UCSD-AML1 (cell line): ENCODE results near the gene SYCP2.
"Not testable (repeated sequence)": the region's sequence is repeated elsewhere in the genome, so short reads cannot be mapped to it uniquely, and the experiment has no call there.

Experiments used
- DNase-seq: peaks from one replicate; lab custom pipeline; 2025; ENCODE audit not compliant: unreplicated experiment; lab: John Stamatoyannopoulos, UW

The SYCP2 gene, protein sequence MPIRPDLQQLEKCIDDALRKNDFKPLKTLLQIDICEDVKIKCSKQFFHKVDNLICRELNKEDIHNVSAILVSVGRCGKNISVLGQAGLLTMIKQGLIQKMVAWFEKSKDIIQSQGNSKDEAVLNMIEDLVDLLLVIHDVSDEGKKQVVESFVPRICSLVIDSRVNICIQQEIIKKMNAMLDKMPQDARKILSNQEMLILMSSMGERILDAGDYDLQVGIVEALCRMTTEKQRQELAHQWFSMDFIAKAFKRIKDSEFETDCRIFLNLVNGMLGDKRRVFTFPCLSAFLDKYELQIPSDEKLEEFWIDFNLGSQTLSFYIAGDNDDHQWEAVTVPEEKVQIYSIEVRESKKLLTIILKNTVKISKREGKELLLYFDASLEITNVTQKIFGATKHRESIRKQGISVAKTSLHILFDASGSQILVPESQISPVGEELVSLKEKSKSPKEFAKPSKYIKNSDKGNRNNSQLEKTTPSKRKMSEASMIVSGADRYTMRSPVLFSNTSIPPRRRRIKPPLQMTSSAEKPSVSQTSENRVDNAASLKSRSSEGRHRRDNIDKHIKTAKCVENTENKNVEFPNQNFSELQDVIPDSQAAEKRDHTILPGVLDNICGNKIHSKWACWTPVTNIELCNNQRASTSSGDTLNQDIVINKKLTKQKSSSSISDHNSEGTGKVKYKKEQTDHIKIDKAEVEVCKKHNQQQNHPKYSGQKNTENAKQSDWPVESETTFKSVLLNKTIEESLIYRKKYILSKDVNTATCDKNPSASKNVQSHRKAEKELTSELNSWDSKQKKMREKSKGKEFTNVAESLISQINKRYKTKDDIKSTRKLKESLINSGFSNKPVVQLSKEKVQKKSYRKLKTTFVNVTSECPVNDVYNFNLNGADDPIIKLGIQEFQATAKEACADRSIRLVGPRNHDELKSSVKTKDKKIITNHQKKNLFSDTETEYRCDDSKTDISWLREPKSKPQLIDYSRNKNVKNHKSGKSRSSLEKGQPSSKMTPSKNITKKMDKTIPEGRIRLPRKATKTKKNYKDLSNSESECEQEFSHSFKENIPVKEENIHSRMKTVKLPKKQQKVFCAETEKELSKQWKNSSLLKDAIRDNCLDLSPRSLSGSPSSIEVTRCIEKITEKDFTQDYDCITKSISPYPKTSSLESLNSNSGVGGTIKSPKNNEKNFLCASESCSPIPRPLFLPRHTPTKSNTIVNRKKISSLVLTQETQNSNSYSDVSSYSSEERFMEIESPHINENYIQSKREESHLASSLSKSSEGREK (N-terminal part only)

DNA sequence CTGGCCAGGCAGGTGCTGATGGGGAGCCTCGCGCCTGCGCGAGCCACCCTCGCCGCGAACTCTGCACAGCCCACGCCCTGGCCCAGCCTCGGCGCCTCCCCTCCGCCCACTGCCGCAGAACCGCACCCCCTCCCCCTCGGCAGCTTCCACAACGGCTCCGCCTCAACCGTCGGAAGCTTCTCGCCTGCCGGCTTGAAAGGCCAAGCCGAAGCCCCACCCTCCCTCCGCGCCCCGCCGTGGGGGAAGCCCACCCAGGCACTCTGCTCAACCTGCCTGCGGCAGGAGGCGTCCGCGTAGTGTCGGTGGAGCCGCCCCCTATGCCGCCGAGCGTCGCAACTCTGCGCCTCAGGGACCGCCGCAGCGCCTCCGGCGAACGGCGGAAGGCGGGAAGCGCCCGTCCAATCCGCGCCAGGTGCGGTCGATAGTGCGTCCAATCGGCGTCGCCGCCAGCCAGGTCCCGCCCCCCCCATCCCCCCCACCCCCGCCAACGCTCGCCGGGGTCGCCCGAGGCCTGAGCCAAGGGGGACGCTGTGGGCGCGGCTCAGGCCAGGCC lies at the start of gene SYCP2:
SYCP2 (minus strand) TSS at position 342 of the 553 bp plus-strand sequence. CDS start 11,224 bp downstream, outside the sequence.
- no peak for DNase-seq

DNA sequence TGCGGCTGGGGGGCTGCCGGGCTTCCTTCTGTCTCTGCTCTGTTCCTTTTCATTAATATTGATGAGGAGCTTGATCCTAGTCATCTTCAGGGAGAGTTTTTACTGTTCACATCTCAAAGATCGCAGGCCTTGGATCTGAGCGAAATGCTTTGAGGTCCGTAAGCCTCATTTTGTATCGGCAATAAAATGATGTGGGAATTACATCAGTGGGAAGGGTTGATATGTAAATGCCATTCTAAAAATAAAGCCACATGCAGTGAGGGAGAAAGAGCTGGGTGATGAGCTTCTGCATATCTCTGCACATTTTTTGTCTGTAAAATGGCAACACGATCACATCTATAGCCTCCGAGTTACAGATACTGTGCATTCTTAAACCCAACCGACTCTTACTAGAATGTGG lies 49.6 kb upstream of the SYCP2 start:
- no peak for DNase-seq

DNA sequence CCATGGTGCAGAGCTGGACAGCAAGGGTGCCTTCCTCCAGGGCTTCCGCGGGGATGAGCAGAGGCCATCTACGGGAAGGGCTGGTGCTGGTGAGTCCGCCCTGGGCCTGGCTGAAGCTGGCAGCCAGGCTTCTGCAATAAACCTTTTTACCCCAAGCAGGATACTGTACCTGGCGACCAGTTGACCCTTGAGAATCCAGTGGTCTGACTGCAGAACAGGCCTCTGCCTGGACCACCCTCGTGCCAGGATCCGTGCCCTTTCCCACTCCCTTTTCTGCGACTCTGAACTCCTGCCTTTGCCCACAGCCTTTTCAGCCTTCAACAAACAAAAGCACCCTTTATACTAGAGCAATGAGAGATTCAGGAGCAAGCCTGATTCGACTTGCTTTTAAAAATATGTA lies 43.6 kb upstream of the SYCP2 start:
- no peak for DNase-seq

DNA sequence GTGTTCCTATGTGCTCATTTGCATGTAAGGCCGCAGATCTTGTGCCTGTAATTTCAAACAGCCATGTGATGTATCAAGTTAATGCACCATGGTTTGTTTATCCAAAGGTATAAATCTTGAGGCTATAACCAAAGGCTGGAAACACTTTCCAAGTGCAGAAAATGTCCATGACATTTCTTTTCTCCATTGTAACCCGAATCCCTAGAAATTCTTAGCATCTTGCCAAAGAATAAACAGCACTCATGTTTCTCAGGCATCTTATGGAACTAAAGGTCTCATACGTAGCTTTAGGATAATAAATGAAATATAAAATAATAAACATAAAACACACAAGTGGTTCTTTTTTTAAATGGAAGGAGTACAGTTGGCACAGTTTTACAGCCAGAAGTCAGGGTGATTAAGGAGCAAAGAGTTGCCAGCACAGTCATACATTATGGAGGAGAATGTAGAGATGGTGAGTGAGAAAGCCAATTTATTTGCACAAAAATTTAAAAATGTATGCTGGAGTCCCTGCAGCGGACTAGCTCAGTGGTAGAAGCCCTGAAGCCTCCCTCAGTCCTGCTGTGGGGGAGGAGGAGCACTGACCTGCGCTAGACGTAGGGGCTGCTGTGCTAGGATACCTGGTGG lies 42.8 kb upstream of the SYCP2 start:
- DNase-seq, result no peak

GRCh38 chr20:59972037-59972801 lies 38.8 kb upstream of the SYCP2 start:
- no peak for DNase-seq

GRCh38 chr20:59971428-59971827 lies 38.0 kb upstream of the SYCP2 start:
- no peak for DNase-seq

DNA sequence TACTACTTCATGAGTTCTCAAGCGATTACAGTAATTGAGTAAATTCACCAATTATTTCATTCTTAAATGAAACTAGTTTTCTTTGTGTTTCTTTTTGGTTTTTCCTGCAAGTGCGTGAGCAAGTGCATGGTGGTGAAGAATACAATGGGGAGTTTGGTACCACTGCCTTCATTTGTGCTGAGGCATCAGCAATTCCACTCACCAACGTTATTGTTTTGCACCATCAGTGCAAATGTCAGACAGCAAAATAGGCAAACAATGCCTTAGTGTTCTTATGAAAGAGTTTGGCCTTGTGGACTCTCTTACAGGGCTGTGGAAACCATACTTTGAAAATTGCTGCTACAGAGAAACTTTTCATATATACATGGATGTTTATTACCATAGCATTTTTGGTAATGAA lies 33.0 kb upstream of the SYCP2 start:
- no peak for DNase-seq

GRCh38 chr20:59962155-59962554 lies 28.7 kb upstream of the SYCP2 start:
- no peak for DNase-seq

GRCh38 chr20:59961423-59961822 lies 28.0 kb upstream of the SYCP2 start:
- no peak for DNase-seq

- no peak for DNase-seq
Observed at GRCh38 chr20:59958626-59959025, 25.2 kb upstream of the SYCP2 start.

DNA sequence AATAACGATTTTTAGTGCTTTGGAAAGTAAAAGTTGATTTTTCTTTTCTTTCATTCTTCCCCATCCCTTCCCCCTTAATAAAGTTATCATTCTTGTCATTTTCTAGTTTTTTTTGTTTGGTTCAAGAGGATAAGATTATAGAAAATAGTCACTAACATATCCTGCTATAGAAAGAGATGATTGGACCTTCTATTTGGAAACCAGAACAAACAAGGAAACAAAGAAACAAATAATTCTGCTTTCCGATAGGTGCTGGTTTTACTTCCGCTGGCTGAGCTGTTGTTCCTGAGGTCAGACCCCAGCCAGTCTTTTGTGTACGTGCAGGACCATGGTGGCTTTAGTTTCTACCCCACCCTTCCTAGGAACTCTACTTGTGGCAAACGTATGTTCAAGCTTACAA lies 24.7 kb upstream of the SYCP2 start, which contains the start of gene CDH26:
CDH26 (plus strand) TSS at position 301 of the 400 bp plus-strand sequence. CDS start 304 bp downstream, outside the sequence.
- no peak for DNase-seq

DNA sequence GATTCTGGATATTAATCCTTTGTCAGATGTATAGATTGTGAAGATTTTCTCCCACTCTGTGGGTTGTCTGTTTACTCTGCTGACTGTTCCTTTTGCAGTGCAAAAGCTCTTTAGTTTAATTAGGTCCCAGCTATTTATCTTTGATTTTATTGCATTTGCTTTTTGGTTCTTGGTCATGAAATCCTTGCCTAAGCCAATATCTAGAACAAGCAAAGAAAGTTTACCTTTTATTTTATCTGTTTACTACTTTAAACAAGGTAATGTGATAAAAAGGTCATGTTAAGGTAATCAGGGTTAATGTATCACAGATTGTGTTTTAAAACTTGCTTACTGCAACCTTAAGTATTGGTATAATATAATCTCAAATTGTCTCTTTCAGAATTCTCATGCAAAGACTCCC lies 24.1 kb upstream of the SYCP2 start:
- not testable (repeated sequence) for DNase-seq

DNA sequence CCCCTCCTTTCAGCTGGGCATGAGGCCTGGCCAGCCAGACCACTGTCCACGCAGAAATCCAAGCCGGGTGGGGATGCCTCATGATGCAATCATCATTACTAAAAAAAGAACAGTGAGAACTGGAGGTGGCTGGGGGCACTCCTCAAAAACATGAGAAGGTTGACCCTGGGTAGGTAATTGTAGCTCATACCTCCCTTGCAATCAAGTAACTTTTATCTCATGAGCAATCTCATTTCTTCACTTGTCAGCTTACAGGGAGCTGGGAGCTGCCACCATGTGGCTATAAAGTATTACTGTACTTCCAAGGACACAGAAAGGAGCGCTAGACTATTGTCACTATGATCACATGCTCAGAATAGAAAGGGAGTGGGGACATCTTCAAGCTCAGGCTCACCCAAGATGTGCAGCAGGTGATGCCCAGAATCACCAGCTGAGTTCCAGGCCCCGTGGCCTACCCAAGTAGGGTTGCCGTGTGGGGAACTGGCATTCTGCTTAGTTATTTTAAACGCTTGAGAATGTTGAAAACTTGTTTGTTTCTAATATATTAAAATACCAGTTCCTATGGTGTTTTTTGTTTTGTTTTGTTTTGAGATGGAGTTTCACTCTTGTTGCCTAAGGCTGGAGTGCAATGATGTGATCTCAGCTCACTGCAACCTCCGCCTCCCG lies 21.8 kb upstream of the SYCP2 start:
- DNase-seq, result no peak

DNA sequence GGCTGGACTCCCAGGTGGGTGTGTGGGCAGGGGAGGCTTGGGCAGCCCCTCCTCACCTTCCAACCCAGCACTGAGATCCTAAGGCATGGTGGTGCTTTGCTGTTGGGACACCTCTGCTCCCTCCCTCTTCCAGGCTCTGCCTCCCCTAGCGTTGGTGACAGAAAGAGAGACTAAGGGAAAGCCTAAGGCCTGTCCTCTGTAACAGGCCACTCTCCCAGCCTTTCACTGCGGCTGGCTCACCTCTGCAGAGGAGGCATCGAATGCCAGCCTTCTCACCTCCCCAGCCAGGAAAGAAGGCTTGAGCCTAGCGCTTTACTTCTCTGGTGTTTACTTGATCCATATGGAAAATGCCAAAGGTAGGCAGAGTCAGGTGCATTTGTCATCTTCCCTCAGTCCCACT lies 21.3 kb upstream of the SYCP2 start:
- DNase-seq, result no peak

DNA sequence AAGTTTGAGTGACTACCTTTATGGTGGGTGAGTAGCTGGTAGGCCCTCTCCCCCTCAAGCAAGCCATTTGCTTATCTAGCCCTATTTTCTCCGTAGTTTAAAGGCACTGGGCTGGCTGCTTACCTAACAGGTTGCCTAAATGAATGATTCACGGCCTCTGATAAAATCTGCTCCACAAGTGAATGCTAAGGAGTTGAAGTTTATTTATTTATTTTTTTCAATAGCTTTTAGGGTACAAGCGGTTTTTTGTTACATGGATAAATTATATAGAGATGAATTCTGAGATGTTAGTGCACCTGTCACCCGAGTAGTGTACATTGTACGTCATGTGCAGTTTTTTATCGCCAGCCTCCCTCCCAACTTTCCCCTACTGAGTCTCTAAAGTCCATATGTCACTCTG lies 16.5 kb upstream of the SYCP2 start:
- no peak for DNase-seq

- no peak for DNase-seq
Observed at GRCh38 chr20:59948828-59949720, 15.6 kb upstream of the SYCP2 start.

DNA sequence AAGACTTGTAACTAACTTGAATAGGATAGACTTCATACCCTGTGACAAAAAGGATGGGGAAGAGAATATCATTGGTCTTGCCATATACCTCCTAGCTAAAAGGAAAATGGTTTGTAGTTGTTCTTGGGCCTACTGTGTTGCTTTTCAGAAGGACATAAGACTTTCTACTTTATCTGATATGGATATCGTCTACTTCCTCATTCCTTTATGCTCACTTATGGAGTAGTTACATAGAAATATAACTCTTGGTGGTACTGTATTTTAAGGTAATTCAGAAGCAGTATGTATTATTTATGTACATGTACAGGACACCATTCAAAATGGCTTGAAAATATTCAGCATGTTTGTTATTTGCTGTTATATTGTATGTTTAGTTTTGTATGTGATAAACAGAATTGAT lies 14.8 kb upstream of the SYCP2 start:
- DNase-seq, result no peak

DNA sequence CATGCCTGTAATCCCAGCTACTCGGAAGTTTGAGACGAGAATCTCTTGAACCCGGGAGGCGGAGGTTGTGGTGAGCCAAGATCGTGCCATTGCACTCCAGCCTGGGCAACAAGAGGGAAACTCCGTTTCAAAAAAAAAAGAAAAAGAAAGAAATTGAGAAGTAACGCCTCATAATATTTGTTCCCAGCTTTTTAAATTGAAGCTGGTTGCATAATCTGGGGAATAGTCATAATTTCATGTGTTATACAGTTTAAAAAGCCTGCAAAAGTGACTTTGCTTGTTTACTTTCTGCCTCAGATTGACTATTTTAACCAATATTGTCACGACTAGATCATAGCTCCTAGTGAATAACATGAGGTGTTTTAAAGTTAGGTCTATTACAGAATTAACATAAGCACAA lies 13.9 kb upstream of the SYCP2 start:
- no peak for DNase-seq
